RWPE2 (cell line): Measurements from ENCODE around the gene GLT1D1.
A peak's percentile ranks its signal among the peaks of the same experiment; 100 is the strongest.

Source experiments
- ATAC-seq: fragments of 200-7000 bp; cut with Tn5 transposase; 3 replicates; pipeline ENCODE4 v1.9.1; 2021; ENCODE audit warnings: low read depth
- DNase-seq: peaks from one replicate; pipeline ENCODE4 v3.0.0-alpha.2; 2020; ENCODE audit warnings: low spot score
- H3K27ac ChIP-seq: fragments of 450-650 bp; 2 replicates; pipeline ENCODE4 v1.5.1; 2017; ENCODE audit warnings: mild to moderate bottlenecking; ENCODE audit not compliant: poor library complexity, severe bottlenecking
- H3K27me3 ChIP-seq: fragments of 250-450 bp; sonication (Bioruptor Pico); 2 replicates; pipeline ENCODE4 v1.5.1; 2021; ENCODE audit warnings: mild to moderate bottlenecking, moderate library complexity; ENCODE audit not compliant: insufficient read depth, poor library complexity, severe bottlenecking
- H3K36me3 ChIP-seq: fragments of 250-450 bp; sonication (Bioruptor Pico); 2 replicates; pipeline ENCODE4 v1.5.1; 2020; ENCODE audit warnings: low read depth, mild to moderate bottlenecking, moderate library complexity
- H3K4me1 ChIP-seq: fragments of 250-450 bp; sonication (Bioruptor Pico); 2 replicates; pipeline ENCODE4 v1.5.1; 2021; ENCODE audit warnings: mild to moderate bottlenecking, moderate library complexity; ENCODE audit not compliant: insufficient read depth, poor library complexity, severe bottlenecking
- H3K4me3 ChIP-seq: fragments of 250-450 bp; sonication (Bioruptor Pico); 2 replicates; pipeline ENCODE4 v1.5.1; 2021; ENCODE audit warnings: mild to moderate bottlenecking, moderate library complexity; ENCODE audit not compliant: severe bottlenecking
- H3K9me3 ChIP-seq: fragments of 250-450 bp; sonication (Bioruptor Pico); 2 replicates; pipeline ENCODE4 v1.5.1; 2021; ENCODE audit warnings: mild to moderate bottlenecking, moderate library complexity; ENCODE audit not compliant: severe bottlenecking
- CTCF ChIP-seq: fragments of 450-650 bp; IDR thresholded peaks from one replicate; pipeline ENCODE4 v1.5.1; 2017; ENCODE audit warnings: mild to moderate bottlenecking, moderate library complexity; ENCODE audit not compliant: poor library complexity, severe bottlenecking

GLT1D1 gene

DNA sequence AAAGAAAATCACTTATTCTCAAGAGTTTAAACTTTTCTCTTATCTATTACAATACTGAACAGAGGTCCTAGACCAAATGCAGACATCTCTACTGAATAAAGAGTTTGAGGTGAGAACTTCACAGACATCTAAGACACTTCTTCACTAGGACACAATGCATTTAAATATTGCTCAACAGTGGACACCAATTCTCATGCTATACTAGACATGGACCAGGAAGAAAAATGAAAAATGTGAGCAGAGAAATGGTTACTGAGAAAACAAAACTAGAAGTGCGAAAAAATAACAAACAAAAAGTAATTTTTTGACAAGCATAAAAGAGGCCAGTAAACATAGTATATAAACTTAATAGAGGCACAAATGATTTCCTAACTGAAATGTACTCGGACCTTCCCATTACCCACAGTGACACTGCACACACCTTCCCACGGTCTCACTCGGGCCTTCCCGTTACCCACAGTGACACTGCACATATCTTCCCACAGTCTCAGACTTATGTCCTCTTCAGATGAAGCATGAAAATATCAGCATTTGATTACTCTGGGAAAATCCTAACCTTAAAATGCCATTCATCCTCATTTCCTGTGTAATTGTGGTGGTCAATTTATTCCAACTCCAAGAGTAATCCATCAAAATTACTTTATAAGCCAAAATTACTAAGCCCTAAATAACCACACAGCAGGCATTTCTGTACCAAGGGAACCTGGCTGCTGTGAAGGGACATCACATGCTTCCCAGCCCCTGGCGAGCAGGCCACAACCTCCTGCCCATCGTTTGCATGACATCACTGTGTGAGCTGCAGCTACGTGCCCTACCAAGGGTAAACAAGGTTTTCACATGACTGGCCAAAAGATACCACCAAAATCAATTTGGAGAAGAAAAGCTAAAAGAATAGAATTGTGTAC lies 35.9 kb upstream of the GLT1D1 start:
- DNase-seq = no peak
- peaks cover 23% of the 10 kb centered on the region for H3K4me1 ChIP-seq
- TF ChIP-seq CTCF = no peak
- H3K27me3 ChIP-seq = no peaks in the 10 kb centered on the region
- no peaks in the 10 kb centered on the region for H3K9me3 ChIP-seq
- peaks cover 53% of the 10 kb centered on the region for H3K36me3 ChIP-seq
- H3K4me3 ChIP-seq = no peak overlapping the region
- peak overlapping the region; percentile 14 for H3K27ac ChIP-seq
- no peak for ATAC-seq

GRCh38 chr12:128818065-128819022 lies 34.9 kb upstream of the GLT1D1 start:
- Histone ChIP-seq H3K4me1 (peaks cover 25% of the 10 kb centered on the region), H3K36me3 (peaks cover 45% of the 10 kb centered on the region), H3K9me3 (no peaks in the 10 kb centered on the region), H3K4me3 (no peak overlapping the region), H3K27ac (peak overlapping the region; percentile 22), H3K27me3 (no peaks in the 10 kb centered on the region)
- ATAC-seq (peak; percentile 59), DNase-seq (no peak)
- no peak for TF ChIP-seq CTCF

DNA sequence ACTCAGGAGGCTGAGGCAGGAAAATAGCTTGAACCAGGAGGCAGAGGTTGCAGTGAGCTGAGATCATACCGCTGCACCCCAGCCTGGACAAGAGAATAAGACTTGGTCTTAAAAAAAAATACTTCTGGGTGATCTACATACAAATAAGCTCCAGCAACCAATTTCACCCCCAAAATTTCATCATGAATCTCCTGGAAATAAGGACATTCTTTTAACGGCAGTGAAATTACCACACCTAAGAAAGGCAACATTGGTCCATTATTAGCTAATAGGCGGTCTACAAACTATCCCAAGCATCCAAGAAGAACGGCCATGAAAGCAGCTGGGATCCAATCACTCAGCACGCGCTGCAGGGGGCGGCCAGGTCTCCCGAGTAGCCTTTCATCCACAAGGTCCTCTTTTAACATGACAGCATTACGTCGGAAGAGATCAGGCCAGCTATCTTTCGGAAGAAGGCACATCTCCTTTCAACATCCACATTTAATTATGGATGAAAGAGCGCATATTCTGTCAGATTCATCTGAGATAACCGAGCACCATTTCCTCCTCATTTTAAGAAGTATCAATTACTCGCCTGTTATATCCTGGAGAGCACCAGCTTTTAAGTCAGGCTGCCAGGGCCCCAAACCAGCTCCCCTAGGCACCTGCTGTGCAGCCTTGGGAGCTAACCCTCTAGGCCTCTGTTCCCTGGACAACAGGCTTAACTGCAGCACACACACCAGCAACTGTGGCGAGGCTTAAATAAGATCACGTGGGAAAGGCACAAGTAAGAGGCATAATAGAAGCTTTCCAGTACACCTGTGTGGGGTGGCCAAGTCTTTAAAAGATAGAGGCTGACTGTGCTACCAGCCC lies 33.8 kb upstream of the GLT1D1 start:
- ATAC-seq = no peak
- H3K36me3 ChIP-seq = peaks cover 37% of the 10 kb centered on the region
- H3K4me3 ChIP-seq = no peak overlapping the region
- no peaks in the 10 kb centered on the region for H3K27me3 ChIP-seq
- peak overlapping the region; percentile 22 for H3K27ac ChIP-seq
- no peaks in the 10 kb centered on the region for H3K9me3 ChIP-seq
- H3K4me1 ChIP-seq = peaks cover 25% of the 10 kb centered on the region
- TF ChIP-seq CTCF = no peak
- no peak for DNase-seq

DNA sequence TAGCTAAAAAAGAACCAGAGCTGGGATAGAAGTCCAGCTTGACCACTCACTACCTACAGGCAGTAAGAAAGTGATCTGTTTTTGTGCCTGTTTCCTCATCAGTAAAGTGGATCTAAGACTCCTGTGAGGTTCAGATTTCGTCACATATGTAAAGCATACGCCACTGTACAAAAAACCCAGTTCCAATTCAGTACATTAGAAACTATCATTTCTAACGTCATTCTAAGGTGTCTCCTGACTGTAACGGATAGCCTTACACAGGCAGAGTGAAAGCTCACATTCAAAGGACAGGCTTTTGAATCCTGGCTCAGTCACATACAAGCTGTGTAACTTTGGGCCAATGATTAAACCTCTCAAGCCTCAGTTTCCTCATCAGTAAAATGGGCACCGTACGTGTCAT lies 33.0 kb upstream of the GLT1D1 start:
- TF ChIP-seq CTCF = no peak
- no peaks in the 10 kb centered on the region for H3K27me3 ChIP-seq
- no peak for DNase-seq
- no peak for ATAC-seq
- H3K36me3 ChIP-seq = peaks cover 29% of the 10 kb centered on the region
- H3K4me1 ChIP-seq = peaks cover 25% of the 10 kb centered on the region
- H3K4me3 ChIP-seq = no peak overlapping the region
- no peaks in the 10 kb centered on the region for H3K9me3 ChIP-seq
- no peak overlapping the region for H3K27ac ChIP-seq
